HTR-8/SVneo (cell line): Measurements from ENCODE around the gene CCDC88A.
"Not testable (repeated sequence)": the region's sequence is repeated elsewhere in the genome, so short reads cannot be mapped to it uniquely, and the experiment has no call there.

Experiments used
- DNase-seq: peaks from one replicate; pipeline ENCODE4 v3.0.0; 2011; ENCODE audit warnings: low spot score, mixed read lengths; ENCODE audit not compliant: insufficient read length
- FAIRE-seq: peaks from 2 replicates; lab custom pipeline; 2011; peaks lifted over from hg19 to GRCh38; lab: Jason Lieb, UNC

Gene CCDC88A

DNA sequence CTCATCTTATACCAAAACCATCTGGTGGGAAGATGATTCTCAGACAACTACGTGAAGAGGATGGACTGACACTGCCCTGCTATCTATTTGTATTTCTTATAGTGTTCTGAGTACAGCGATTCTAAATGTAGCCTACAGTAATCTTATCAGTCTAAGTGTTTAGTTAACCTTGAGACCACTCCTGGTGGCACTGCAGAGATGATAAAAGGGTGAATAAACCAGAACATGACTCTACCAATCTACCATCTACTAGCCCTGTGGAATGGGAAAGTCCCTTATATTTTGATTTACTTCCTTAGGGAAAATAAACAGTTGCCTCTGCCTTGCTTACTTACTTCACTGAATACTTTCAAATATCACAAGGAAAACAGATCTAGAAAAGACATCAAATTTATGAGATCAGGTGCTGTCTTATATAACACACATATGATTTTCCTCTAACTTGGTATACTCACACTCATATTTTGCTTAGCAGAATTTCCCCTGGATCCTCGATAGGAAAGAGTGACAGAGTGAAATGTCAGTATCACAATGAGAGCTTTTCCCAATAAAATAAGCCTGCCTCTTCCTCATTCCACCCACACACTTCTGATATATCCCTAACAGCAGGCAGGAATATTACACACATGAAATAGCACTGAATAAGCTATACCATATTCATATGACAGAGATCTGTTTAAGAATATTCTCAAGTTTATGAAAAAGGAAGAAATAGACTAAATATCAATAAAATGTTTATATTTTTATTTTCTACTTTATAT, 92.0 kb downstream of the CCDC88A start:
- FAIRE-seq, result peak; percentile 36

DNA sequence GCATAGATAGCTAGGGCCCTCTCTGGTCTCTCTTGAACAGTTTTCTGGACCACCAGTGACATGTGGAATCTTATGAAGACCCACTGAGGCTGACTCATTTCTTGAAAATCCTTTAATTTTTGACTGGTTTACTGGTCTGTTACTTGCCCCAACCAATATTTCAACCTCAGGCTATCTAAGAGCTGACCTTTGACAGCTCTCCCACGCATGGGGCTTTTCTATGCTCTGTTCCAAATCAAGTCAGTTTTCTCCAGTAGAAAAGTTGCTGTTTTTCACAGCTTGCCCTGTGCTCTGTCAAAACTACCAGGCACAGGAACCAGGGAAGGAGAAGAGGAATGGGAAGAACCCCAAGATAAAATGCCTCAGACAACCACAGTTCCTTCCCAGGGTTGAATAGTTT, 104.7 kb downstream of the CCDC88A start:
- DNase-seq (no peak), FAIRE-seq (no peak)

More for the DNA sequence above, 92.0 kb downstream of the CCDC88A start:
- no peak for DNase-seq

DNA sequence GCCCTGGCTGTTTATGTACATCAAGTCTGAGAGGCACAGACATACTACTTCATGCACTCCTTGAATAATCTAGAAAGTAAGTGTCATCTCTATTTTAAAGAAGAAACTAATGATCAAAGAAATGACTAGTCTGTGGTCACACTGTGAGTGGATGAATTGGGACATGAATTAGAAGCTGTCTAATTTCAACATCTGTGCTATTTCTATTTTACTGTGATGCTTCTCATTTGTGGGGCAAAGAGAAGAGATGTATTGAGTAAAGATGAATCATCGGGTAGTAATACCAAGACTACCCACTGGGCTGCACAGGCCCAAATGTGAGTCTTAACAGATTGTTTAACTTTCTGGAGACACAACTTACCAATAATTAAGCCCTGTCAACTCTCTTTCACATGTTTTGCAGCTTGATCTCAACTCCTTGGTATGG, 108.2 kb downstream of the CCDC88A start:
- FAIRE-seq (no peak), DNase-seq (peak; percentile 6)

- no peak for FAIRE-seq
- DNase-seq, result peak; percentile 22
Measured at GRCh38 chr2:55309446-55309845, 110.2 kb downstream of the CCDC88A start.

GRCh38 chr2:55302241-55302640, 117.4 kb downstream of the CCDC88A start:
- DNase-seq (no peak), FAIRE-seq (no peak)

DNA sequence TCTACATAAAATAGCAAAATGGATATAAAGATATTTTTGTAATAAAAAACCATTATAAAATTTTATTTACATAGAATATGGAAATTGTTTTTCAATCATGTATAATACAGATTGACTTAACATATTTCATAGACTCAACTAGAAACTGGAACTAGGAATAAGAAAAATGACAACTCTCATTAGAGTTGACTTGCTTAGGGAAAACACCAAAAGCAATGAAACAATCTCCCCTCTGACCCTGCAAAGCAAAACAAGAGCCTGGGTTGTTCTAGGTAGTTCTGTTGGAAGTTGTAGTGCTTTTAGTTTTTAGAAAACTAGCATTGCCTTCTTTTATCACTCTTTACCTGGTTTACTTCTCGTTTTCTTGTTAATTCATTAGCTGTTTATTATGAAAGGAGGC, 118.4 kb downstream of the CCDC88A start:
- FAIRE-seq (no peak), DNase-seq (no peak)

DNA sequence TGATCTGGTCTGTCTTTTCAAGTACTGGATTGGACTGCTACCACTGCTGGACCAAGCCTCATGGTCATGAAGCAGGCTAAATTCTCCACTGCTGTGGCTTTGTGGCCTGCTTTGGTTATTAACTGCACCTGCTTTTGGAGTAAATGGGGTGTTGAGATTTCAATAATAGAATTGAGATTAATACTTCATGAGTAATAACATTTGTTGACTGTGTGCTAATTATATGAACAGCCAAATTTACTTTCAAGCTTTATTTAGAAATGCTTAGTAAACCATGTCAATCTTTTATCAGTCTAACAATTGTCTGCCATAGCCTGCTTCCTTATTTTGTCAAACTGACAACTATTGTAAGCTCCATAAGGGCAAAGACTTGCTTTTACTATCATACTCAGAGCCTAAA, 123.3 kb downstream of the CCDC88A start:
- no peak for FAIRE-seq

GRCh38 chr2:55283083-55283482, 136.6 kb downstream of the CCDC88A start:
- no peak for DNase-seq
- no peak for FAIRE-seq

More for the DNA sequence above, 123.3 kb downstream of the CCDC88A start:
- no peak for DNase-seq

GRCh38 chr2:55282110-55282917, 137.3 kb downstream of the CCDC88A start:
- FAIRE-seq, result peak; percentile 67

DNA sequence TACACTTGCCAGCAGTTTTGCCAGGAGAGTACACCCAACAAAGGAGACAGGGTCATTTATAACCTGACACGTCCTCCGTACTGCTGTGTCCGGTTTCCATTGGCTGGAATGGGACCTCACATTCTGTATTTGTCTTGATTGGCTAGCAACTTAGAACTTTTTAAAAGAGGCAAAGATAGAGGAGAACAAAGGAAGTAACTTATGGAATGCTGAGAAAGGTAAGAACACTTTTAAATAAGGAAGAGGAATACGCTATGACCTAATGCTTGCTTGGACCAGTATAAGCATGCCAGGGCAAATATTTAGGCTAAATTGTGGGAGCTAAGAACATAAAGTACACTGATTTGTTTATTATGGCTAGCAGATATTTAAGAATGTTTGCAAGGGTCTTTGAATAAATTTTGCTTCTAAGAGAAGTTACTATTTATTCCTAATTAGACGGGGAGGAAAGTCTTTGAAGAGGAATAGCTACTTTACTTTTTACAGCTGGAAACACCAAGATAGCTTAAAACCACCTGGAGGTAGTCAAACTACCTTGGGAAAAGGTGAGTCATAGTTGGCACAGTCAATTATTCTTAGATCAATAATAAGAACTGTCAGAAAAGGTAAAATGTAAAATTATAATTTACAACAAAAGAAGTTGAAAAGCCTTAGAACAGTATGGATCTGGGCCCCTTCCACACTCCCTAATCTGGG, 138.7 kb downstream of the CCDC88A start:
- FAIRE-seq, result not testable (repeated sequence)

More at GRCh38 chr2:55282110-55282917, 137.3 kb downstream of the CCDC88A start:
- peak; percentile 77 for DNase-seq

GRCh38 chr2:55279859-55280424, 139.7 kb downstream of the CCDC88A start:
- not testable (repeated sequence) for DNase-seq, FAIRE-seq

More for the DNA sequence above, 138.7 kb downstream of the CCDC88A start:
- DNase-seq, result not testable (repeated sequence)

- not testable (repeated sequence) for DNase-seq, FAIRE-seq
Measured at GRCh38 chr2:55279214-55279835, 140.3 kb downstream of the CCDC88A start.

GRCh38 chr2:55277310-55277709, 142.3 kb downstream of the CCDC88A start:
- FAIRE-seq, result no peak
- no peak for DNase-seq

DNA sequence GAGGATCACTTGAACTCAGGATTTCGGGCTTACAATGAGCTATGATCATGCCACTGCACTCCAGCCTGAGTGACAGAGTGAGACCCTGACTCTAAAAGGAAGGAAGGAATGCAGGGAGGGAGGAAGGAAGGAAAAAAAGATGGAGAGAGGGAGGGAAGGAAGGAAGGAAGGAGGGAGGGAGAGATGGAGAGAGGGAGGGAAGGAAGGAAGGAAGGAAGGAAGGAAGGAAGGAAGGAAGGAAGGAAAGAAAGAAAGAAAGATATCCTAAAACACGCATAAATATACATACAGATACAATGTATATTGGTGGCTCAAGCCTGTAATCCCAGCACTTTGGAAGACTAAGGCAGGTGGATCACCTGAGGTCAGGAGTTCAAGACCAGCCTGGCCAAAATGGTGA, 145.3 kb downstream of the CCDC88A start:
- FAIRE-seq, DNase-seq: not testable (repeated sequence)

GRCh38 chr2:55269645-55269990, 150.0 kb downstream of the CCDC88A start:
- no peak for FAIRE-seq
- peak; percentile 22 for DNase-seq

DNA sequence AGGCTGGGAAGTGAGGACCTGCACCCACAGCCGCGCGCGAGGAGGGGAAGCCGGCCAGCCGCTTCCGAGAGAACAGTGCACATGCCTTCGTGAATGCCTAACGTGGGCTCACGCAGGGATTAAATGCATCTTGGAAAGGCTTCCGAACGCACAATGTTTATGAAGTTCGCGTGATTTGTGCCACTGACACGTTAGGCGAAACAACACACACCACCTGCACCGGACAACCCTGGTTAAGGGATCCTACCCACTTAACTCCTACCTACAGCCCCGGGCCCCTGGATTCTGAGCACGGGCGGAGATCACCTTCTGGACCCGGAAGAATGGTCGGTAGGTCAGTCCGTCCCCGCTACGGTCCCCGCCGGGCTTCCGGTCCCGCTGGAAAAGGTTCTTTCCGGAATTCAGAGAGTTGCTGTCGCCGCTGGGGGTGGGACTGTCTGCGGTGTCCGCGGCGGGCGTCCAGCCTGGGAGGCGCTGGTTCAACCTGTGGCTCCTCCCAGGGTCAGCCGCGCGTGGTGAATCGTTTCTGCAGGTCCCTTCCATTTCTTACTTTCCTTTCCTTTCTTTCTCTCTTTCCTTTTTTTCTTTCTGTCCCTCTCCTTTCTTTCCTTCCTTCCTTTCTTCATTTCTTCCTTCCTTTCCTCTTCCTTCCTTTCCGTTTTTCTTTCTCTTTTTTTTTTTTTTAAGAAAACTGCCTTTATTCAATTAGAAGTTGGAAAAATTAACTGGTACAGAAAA, 150.6 kb downstream of the CCDC88A start, which contains the start of gene MTIF2:
Gene MTIF2 (minus strand): TSS at position 325 of the 738 bp plus-strand sequence. CDS start 5,373 bp downstream, outside the sequence.
- peak; percentile 76 for FAIRE-seq

DNA sequence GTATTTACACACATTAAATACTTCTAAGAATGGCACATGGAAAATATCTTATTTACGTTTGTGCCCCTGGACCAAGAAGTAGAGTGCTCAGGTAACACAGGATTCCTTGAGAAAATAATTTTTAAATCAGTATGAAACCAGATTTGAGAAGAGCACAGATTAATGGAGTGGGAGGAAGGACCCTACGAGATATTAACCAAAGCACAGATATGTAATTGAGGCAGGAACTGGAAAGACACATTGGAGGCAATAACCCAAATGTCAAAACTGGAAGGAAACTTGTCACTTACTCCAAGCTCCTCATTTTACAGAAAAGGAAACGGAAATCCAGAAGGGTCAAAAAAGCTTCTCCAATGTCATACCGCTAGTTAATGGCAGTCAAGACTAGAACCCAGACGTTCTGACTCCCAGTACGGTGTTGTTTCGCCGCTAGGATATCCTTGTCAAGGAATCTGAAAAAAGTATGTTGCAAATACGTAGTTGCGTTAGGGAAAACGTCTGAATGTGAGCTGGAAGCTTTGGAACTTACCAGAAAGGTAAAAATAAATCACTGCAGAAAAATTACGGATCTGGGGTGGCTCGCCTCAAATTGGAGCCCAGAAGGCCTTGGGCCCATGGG, 151.3 kb downstream of the CCDC88A start:
- DNase-seq (no peak), FAIRE-seq (no peak)

More for the DNA sequence above, 150.6 kb downstream of the CCDC88A start, which contains the start of gene MTIF2:
- peak; percentile 95 for DNase-seq

GRCh38 chr2:55259586-55259985, 160.1 kb downstream of the CCDC88A start:
- not testable (repeated sequence) for DNase-seq, FAIRE-seq
